ENCODE measurements around the gene RSBN1.
"Not testable (repeated sequence)": the region's sequence is repeated elsewhere in the genome, so short reads cannot be mapped to it uniquely, and the experiment has no call there.

Gene RSBN1

GRCh38 chr1:113811888-113812660 is at the start of gene RSBN1:
Gene RSBN1 (minus strand): TSS chr1:113812476. CDS start chr1:113812412, 64 bp downstream.
- peak; percentile 91 to 100 (median 99) for DNase-seq

- DNase-seq = no peak
Measured at GRCh38 chr1:113861641-113862040, 49.4 kb upstream of the RSBN1 start.

- DNase-seq = no peak
Measured at GRCh38 chr1:113860891-113861290, 48.6 kb upstream of the RSBN1 start.

GRCh38 chr1:113859478-113860175 is 47.4 kb upstream of the RSBN1 start:
- DNase-seq = no peak

- DNase-seq = no peak
Measured at GRCh38 chr1:113858982-113859381, 46.7 kb upstream of the RSBN1 start.

- no peak for DNase-seq
Measured at GRCh38 chr1:113858418-113858817, 46.1 kb upstream of the RSBN1 start.

- no peak for DNase-seq
Measured at GRCh38 chr1:113857776-113858175, 45.5 kb upstream of the RSBN1 start.

GRCh38 chr1:113856401-113856790 is 44.1 kb upstream of the RSBN1 start:
- no peak for DNase-seq

GRCh38 chr1:113855630-113856400 is 43.5 kb upstream of the RSBN1 start:
- no peak for DNase-seq

- DNase-seq = no peak
Measured at GRCh38 chr1:113854234-113854633, 42.0 kb upstream of the RSBN1 start.

GRCh38 chr1:113852694-113853093 is 40.4 kb upstream of the RSBN1 start:
- not testable (repeated sequence) for DNase-seq

- no peak for DNase-seq
Measured at GRCh38 chr1:113850127-113850796, 38.0 kb upstream of the RSBN1 start.

GRCh38 chr1:113849072-113849471 is 36.8 kb upstream of the RSBN1 start:
- no peak for DNase-seq

GRCh38 chr1:113846391-113847035 is 34.2 kb upstream of the RSBN1 start:
- DNase-seq = no peak

GRCh38 chr1:113836534-113836933 is 24.3 kb upstream of the RSBN1 start:
- DNase-seq = no peak

- peak in 1 of 58 donors; percentile 12 for DNase-seq
Measured at GRCh38 chr1:113835686-113836290, 23.5 kb upstream of the RSBN1 start.

GRCh38 chr1:113834716-113835115 is 22.4 kb upstream of the RSBN1 start:
- DNase-seq = no peak

- no peak for DNase-seq
Measured at GRCh38 chr1:113830039-113830438, 17.8 kb upstream of the RSBN1 start.

GRCh38 chr1:113821916-113822315 is 9.6 kb upstream of the RSBN1 start:
- no peak for DNase-seq

GRCh38 chr1:113818578-113818977 is 6.3 kb upstream of the RSBN1 start:
- DNase-seq = peak in 1 of 58 donors; percentile 9

Measured in anterior cingulate cortex (tissue), 58 donors.